ENCODE data around the gene TSSK1B. TPM values are rescaled to one million over a fixed set of nuclear protein-coding genes. Genes with fewer than 3 reads are reported as not detected.

Gene TSSK1B
- total and polyA plus RNA-seq, 7 donors = not detected

GRCh38 chr5:113384782-113385285, 50.0 kb downstream of the TSSK1B start:
- no peaks in the 10 kb centered on the region for H3K36me3 ChIP-seq (ENCODE audit: insufficient read depth in 1 of 2, low read depth in 1 of 2)
- H3K4me3 ChIP-seq = no peak overlapping the region
- ATAC-seq = no peak
- peaks cover 0 to 4% (median 0%) of the 10 kb centered on the region in 3 donors for H3K27me3 ChIP-seq (ENCODE audit: insufficient read depth in 3 of 3, low read length in 2 of 3)
- H3K27ac ChIP-seq = no peak overlapping the region
- H3K9me3 ChIP-seq = no peaks in the 10 kb centered on the region
- intact Hi-C loops (cut with DNase I) = no loop called here
- no peak for TF ChIP-seq CTCF (IDR thresholded peaks at IDR 0.05)
- DNase-seq = no peak
- 78 to 83% (median 80%) methylated on average over 4 of the region's 4 CpGs for WGBS, 3 donors
- no peaks in the 10 kb centered on the region for H3K4me1 ChIP-seq

- TF ChIP-seq CTCF (IDR thresholded peaks at IDR 0.05) = no peak
- WGBS, 3 donors = 47 to 56% (median 55%) methylated on average over 1 of the region's 1 CpG
- no peaks in the 10 kb centered on the region for H3K9me3 ChIP-seq
- no peaks in the 10 kb centered on the region for H3K4me1 ChIP-seq
- H3K36me3 ChIP-seq (ENCODE audit: insufficient read depth in 1 of 2, low read depth in 1 of 2) = no peaks in the 10 kb centered on the region
- ATAC-seq (no peak), DNase-seq (no peak)
- H3K27ac ChIP-seq = no peak overlapping the region
- intact Hi-C loops (cut with DNase I) = no loop called here
- no peaks in the 10 kb centered on the region for H3K27me3 ChIP-seq (ENCODE audit: insufficient read depth in 3 of 3, low read length in 2 of 3)
- no peak overlapping the region for H3K4me3 ChIP-seq
Measured at GRCh38 chr5:113382731-113383130, 52.1 kb downstream of the TSSK1B start.

Other genes with a start within 250 kb of the TSSK1B start
- gene MCC, start 53.5 kb upstream of the TSSK1B start, total RNA-seq = 10 to 100 TPM in 2 of 4 donors, 1 to 10 TPM in 2; 4.4 to 13.8 (median 9.4) TPM
- gene MCC, start 53.5 kb upstream of the TSSK1B start, polyA plus RNA-seq = 1 to 10 TPM; 1.4 to 3.2 (median 2.8) TPM
- 10 to 100 TPM; 11.0 to 19.1 (median 16.2) TPM for gene YTHDC2, start 78.7 kb upstream of the TSSK1B start, total RNA-seq
- 1 to 10 TPM; 3.9 to 6.5 (median 4.4) TPM for gene YTHDC2, start 78.7 kb upstream of the TSSK1B start, polyA plus RNA-seq

Data from psoas muscle (tissue), 8 donors.